Measurements from ENCODE around the gene AVL9.

DNA sequence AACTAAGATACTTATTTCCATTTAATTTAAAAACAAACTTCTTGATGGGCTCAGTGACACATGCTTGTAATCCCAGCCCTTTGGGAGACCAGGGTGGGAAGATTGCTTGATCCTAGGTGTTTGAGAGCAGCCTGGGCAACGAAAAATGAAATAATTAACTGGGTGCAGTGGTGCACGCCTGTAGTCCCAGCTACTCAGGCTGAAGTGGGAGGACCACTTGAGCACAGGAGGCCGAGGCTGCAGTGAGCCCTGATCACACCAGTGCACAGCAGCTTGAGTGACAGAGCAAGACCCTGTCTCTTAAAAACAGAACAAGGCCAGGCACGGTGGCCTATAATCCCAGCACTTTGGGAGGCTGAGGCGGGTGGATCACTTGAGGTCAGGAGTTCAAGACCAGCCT is 37.4 kb downstream of the AVL9 start:
- TF ChIP-seq, protein P1, sequence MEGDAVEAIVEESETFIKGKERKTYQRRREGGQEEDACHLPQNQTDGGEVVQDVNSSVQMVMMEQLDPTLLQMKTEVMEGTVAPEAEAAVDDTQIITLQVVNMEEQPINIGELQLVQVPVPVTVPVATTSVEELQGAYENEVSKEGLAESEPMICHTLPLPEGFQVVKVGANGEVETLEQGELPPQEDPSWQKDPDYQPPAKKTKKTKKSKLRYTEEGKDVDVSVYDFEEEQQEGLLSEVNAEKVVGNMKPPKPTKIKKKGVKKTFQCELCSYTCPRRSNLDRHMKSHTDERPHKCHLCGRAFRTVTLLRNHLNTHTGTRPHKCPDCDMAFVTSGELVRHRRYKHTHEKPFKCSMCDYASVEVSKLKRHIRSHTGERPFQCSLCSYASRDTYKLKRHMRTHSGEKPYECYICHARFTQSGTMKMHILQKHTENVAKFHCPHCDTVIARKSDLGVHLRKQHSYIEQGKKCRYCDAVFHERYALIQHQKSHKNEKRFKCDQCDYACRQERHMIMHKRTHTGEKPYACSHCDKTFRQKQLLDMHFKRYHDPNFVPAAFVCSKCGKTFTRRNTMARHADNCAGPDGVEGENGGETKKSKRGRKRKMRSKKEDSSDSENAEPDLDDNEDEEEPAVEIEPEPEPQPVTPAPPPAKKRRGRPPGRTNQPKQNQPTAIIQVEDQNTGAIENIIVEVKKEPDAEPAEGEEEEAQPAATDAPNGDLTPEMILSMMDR (IDR thresholded peaks at IDR 0.05; ENCODE audit: insufficient read depth, low read length) = no peak
- TF ChIP-seq POLR2AphosphoS5 (IDR thresholded peaks at IDR 0.05; ENCODE audit: low read depth) (no peak), SPI1 (IDR thresholded peaks at IDR 0.05; ENCODE audit: borderline replicate concordance, low read depth) (no peak), GABPA (IDR thresholded peaks at IDR 0.05; ENCODE audit: low read depth) (no peak), REST (IDR thresholded peaks at IDR 0.05; ENCODE audit: insufficient replicate concordance, low read depth) (no peak)
